OCI-M2 (cell line): ENCODE results near the gene FBXO10.

Experiments used
- DNase-seq: peaks from one replicate; lab custom pipeline; 2025; ENCODE audit not compliant: unreplicated experiment; lab: John Stamatoyannopoulos, UW

FBXO10 gene

GRCh38 chr9:37554318-37554717 is 21.9 kb downstream of the FBXO10 start:
- DNase-seq, result no peak

- DNase-seq, result no peak
Measured at GRCh38 chr9:37551888-37552287, 24.3 kb downstream of the FBXO10 start.

- DNase-seq, result no peak
Measured at GRCh38 chr9:37551468-37551867, 24.7 kb downstream of the FBXO10 start.

GRCh38 chr9:37550781-37551180 is 25.4 kb downstream of the FBXO10 start:
- DNase-seq, result no peak

- no peak for DNase-seq
Measured at GRCh38 chr9:37549527-37549926, 26.7 kb downstream of the FBXO10 start.

GRCh38 chr9:37547328-37547878 is 28.8 kb downstream of the FBXO10 start:
- DNase-seq, result no peak

GRCh38 chr9:37543468-37543867 is 32.7 kb downstream of the FBXO10 start:
- DNase-seq, result no peak

- DNase-seq, result no peak
Measured at GRCh38 chr9:37542895-37543294, 33.3 kb downstream of the FBXO10 start.

- no peak for DNase-seq
Measured at GRCh38 chr9:37542488-37542887, 33.7 kb downstream of the FBXO10 start.

- DNase-seq, result no peak
Measured at GRCh38 chr9:37541465-37541864, 34.7 kb downstream of the FBXO10 start.

GRCh38 chr9:37540634-37541033 is 35.5 kb downstream of the FBXO10 start:
- DNase-seq, result no peak

GRCh38 chr9:37539634-37540033 is 36.5 kb downstream of the FBXO10 start:
- no peak for DNase-seq

- DNase-seq, result no peak
Measured at GRCh38 chr9:37538099-37538498, 38.1 kb downstream of the FBXO10 start.

- DNase-seq, result no peak
Measured at GRCh38 chr9:37534901-37535300, 41.3 kb downstream of the FBXO10 start.

GRCh38 chr9:37534412-37534811 is 41.8 kb downstream of the FBXO10 start:
- DNase-seq, result no peak

GRCh38 chr9:37531699-37532098 is 44.5 kb downstream of the FBXO10 start:
- no peak for DNase-seq

GRCh38 chr9:37528652-37529471 is 47.3 kb downstream of the FBXO10 start:
- no peak for DNase-seq

GRCh38 chr9:37523916-37524315 is 52.3 kb downstream of the FBXO10 start:
- no peak for DNase-seq

- DNase-seq, result no peak
Measured at GRCh38 chr9:37522971-37523370, 53.2 kb downstream of the FBXO10 start.

GRCh38 chr9:37521111-37521510 is 55.1 kb downstream of the FBXO10 start:
- DNase-seq, result no peak

GRCh38 chr9:37520641-37521040 is 55.5 kb downstream of the FBXO10 start:
- DNase-seq, result no peak

GRCh38 chr9:37517923-37518322 is 58.3 kb downstream of the FBXO10 start:
- no peak for DNase-seq
